HepG2 (cell line): ENCODE data around the gene KCTD6. TPM values are rescaled to one million over a fixed set of nuclear protein-coding genes. Genes with fewer than 3 reads are reported as not detected.

Experiments
- AGO1 ChIP-seq: fragments of 200-400 bp; formaldehyde crosslinking; IDR thresholded peaks from 2 replicates; pipeline ENCODE4 v1.6.1; 2017; ENCODE audit warnings: mild to moderate bottlenecking, low read depth, low read length, moderate library complexity; ENCODE audit not compliant: poor library complexity, severe bottlenecking
- ASH2L ChIP-seq: fragments of 300-600, 200-600 bp; sonication (generic); IDR thresholded peaks from 2 replicates; pipeline ENCODE4 v1.7.0; 2017; ENCODE audit warnings: low read depth, mild to moderate bottlenecking, moderate library complexity, mixed read lengths, low read length; ENCODE audit not compliant: insufficient read length
- CCDC6 ChIP-seq: sonication (generic); formaldehyde crosslinking; IDR thresholded peaks from 2 replicates; pipeline ENCODE4 v1.8.1; 2022; ENCODE audit warnings: mild to moderate bottlenecking, missing genetic modification reagents, moderate library complexity
- HNF4A ChIP-seq: sonication (generic); formaldehyde crosslinking; IDR thresholded peaks from 2 replicates; pipeline ENCODE4 v1.4.0; 2020; ENCODE audit warnings: missing genetic modification reagents
- KDM2A ChIP-seq: sonication (generic); formaldehyde crosslinking; IDR thresholded peaks from 2 replicates; pipeline ENCODE4 v1.4.0; 2020; ENCODE audit warnings: low read depth, missing genetic modification reagents, borderline replicate concordance
- SETDB1 ChIP-seq: sonication (generic); formaldehyde crosslinking; IDR thresholded peaks from 2 replicates; pipeline ENCODE4 v1.5.1; 2020; ENCODE audit warnings: missing genetic modification reagents, mild to moderate bottlenecking, borderline replicate concordance
- SKI ChIP-seq: fragments of 450-650 bp; IDR thresholded peaks from one replicate; pipeline ENCODE4 v1.6.1; 2018; ENCODE audit warnings: mild to moderate bottlenecking; ENCODE audit not compliant: partially characterized antibody
- TRIM24 ChIP-seq: sonication (generic); formaldehyde crosslinking; IDR thresholded peaks from 2 replicates; pipeline ENCODE4 v1.8.0; 2022; ENCODE audit warnings: mild to moderate bottlenecking, missing genetic modification reagents
- ZNF550 ChIP-seq: sonication (generic); formaldehyde crosslinking; IDR thresholded peaks from 2 replicates; pipeline ENCODE4 v1.4.0; 2020; ENCODE audit warnings: mild to moderate bottlenecking, missing genetic modification reagents, borderline replicate concordance
- ZNF564 ChIP-seq: sonication (generic); formaldehyde crosslinking; IDR thresholded peaks from 2 replicates; pipeline ENCODE4 v1.8.1; 2023; ENCODE audit warnings: mild to moderate bottlenecking, missing genetic modification reagents
- polyA plus RNA-seq, 8 experiments: library from polyadenylated mRNA; depleted of rRNA in 3 of 8; stranded (reverse) in 7 of 8; unstranded in 1 of 8; fragments of >200 nt; fragmentation: Illumina TruSeq in 4 of 8; extraction: Trizol in 4 of 8; gene quantifications; 2 replicates each; pipeline versions ENCODE4 v1.2.1 to v1.2.3, GENCODE V29; 2011 to 2016; ENCODE audit warnings: low read depth in 4 of 8, missing spikeins in 1 of 8, mixed read lengths in 1 of 8; ENCODE audit not compliant: insufficient read depth in 1 of 8
- total RNA-seq, 5 experiments: library from RNA; depleted of rRNA; stranded (reverse); fragments of >200 nt; fragmentation: Illumina TruSeq; extraction: Trizol; gene quantifications; 2 replicates each; pipeline ENCODE4 v1.2.3, GENCODE V29; 2016; ENCODE audit warnings: low read depth in 1 of 5
- TF ChIP-seq, protein P1 (sequence below): sonication (generic); formaldehyde crosslinking; IDR thresholded peaks from 2 replicates; pipeline ENCODE4 v1.5.0; 2020; ENCODE audit warnings: mild to moderate bottlenecking, missing genetic modification reagents
- TF ChIP-seq, protein P2 (sequence below): IDR thresholded peaks from 2 replicates; pipeline ENCODE4 v1.6.1; 2018; ENCODE audit warnings: missing genetic modification reagents, mild to moderate bottlenecking, missing compliant biosample characterization
- TF ChIP-seq, protein P3 (sequence below): sonication (generic); formaldehyde crosslinking; IDR thresholded peaks from 2 replicates; pipeline ENCODE4 v1.5.0; 2020; ENCODE audit warnings: mild to moderate bottlenecking, missing genetic modification reagents, moderate library complexity
- TF ChIP-seq, protein P4 (sequence below), 2 experiments: fragments of 450-650 bp in 1 of 2; sonication (generic) in 1 of 2; formaldehyde crosslinking in 1 of 2; IDR thresholded peaks; 2 replicates each; pipeline versions ENCODE4 v1.6.1 to v1.8.0; 2016 to 2022; ENCODE audit warnings: antibody characterized with exemption in 1 of 2, mild to moderate bottlenecking in 1 of 2, missing genetic modification reagents in 1 of 2

KCTD6 gene
- total and polyA plus RNA-seq, 2 of the 13 experiments (the other 11 are each of a cell fraction or from before 2014, with no cell fraction given): 13.4 to 14.2 TPM

DNA sequence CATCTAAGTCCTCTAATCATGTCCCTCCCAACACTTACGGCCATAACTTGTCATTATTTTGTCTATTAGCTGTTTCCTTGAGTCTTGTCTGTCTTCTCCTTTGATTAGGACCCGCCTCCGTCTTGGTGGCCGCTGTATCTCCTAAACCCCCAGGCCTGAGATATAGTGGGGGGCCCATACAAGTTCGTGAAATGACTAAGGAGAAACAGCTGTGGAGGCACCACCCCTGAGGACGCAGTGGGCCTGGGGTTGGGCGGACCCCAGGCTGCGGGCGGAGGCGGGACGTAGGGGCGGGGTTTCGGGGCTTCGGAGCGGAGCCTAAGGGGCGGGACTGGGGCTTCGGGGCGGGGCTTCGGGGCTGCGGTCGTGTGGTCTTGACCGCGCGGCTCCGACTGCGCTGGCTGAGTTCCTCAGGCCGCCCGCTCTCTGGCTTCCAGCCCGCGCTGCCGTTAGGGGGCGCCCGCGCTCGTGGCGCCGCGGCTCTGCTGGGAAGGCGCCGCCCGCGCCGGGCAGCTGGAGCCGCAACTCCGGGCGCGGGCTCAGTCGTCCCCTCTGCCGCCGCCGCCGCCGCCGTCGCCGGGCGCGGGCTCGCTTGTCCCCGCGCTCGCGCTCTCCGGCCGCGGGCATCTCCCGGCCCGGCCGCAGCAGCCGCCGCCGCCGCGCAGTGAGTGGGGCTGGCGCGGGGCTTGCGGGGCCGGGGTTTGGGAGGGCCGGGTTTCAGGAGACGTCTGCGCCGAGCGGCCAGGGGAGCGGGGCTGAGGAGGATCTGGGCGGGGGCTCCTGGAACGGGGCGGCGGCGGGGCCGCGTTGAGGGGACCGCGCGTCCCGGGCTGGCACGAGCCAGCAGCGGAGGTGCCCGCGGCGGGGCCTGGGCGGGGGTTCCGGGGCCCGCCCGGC is at the start of gene KCTD6 (continued):
- TF ChIP-seq, protein P1, sequence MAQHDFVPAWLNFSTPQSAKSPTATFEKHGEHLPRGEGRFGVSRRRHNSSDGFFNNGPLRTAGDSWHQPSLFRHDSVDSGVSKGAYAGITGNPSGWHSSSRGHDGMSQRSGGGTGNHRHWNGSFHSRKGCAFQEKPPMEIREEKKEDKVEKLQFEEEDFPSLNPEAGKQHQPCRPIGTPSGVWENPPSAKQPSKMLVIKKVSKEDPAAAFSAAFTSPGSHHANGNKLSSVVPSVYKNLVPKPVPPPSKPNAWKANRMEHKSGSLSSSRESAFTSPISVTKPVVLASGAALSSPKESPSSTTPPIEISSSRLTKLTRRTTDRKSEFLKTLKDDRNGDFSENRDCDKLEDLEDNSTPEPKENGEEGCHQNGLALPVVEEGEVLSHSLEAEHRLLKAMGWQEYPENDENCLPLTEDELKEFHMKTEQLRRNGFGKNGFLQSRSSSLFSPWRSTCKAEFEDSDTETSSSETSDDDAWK: no peak
- no peak for TF ChIP-seq HNF4A (CRISPR knock-in tag)
- TF ChIP-seq CCDC6: peak; percentile 90
- TF ChIP-seq ZNF564 (CRISPR knock-in tag): 0 out of 2 replicates have a peak, but pooled peaks have one; percentile 40
- peak; percentile 47; the same call in 1 of the 2 replicates for TF ChIP-seq KDM2A (CRISPR knock-in tag)
- no peak for TF ChIP-seq SETDB1 (CRISPR knock-in tag)
- TF ChIP-seq AGO1: no peak
- TF ChIP-seq, protein P2, sequence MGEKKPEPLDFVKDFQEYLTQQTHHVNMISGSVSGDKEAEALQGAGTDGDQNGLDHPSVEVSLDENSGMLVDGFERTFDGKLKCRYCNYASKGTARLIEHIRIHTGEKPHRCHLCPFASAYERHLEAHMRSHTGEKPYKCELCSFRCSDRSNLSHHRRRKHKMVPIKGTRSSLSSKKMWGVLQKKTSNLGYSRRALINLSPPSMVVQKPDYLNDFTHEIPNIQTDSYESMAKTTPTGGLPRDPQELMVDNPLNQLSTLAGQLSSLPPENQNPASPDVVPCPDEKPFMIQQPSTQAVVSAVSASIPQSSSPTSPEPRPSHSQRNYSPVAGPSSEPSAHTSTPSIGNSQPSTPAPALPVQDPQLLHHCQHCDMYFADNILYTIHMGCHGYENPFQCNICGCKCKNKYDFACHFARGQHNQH (CRISPR knock-in tag): peak; percentile 29; the same call in 1 of the 2 replicates
- no peak for TF ChIP-seq ZNF550 (CRISPR knock-in tag)
- TF ChIP-seq, protein P3, sequence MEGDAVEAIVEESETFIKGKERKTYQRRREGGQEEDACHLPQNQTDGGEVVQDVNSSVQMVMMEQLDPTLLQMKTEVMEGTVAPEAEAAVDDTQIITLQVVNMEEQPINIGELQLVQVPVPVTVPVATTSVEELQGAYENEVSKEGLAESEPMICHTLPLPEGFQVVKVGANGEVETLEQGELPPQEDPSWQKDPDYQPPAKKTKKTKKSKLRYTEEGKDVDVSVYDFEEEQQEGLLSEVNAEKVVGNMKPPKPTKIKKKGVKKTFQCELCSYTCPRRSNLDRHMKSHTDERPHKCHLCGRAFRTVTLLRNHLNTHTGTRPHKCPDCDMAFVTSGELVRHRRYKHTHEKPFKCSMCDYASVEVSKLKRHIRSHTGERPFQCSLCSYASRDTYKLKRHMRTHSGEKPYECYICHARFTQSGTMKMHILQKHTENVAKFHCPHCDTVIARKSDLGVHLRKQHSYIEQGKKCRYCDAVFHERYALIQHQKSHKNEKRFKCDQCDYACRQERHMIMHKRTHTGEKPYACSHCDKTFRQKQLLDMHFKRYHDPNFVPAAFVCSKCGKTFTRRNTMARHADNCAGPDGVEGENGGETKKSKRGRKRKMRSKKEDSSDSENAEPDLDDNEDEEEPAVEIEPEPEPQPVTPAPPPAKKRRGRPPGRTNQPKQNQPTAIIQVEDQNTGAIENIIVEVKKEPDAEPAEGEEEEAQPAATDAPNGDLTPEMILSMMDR: peak; percentile 82
- TF ChIP-seq, protein P4, sequence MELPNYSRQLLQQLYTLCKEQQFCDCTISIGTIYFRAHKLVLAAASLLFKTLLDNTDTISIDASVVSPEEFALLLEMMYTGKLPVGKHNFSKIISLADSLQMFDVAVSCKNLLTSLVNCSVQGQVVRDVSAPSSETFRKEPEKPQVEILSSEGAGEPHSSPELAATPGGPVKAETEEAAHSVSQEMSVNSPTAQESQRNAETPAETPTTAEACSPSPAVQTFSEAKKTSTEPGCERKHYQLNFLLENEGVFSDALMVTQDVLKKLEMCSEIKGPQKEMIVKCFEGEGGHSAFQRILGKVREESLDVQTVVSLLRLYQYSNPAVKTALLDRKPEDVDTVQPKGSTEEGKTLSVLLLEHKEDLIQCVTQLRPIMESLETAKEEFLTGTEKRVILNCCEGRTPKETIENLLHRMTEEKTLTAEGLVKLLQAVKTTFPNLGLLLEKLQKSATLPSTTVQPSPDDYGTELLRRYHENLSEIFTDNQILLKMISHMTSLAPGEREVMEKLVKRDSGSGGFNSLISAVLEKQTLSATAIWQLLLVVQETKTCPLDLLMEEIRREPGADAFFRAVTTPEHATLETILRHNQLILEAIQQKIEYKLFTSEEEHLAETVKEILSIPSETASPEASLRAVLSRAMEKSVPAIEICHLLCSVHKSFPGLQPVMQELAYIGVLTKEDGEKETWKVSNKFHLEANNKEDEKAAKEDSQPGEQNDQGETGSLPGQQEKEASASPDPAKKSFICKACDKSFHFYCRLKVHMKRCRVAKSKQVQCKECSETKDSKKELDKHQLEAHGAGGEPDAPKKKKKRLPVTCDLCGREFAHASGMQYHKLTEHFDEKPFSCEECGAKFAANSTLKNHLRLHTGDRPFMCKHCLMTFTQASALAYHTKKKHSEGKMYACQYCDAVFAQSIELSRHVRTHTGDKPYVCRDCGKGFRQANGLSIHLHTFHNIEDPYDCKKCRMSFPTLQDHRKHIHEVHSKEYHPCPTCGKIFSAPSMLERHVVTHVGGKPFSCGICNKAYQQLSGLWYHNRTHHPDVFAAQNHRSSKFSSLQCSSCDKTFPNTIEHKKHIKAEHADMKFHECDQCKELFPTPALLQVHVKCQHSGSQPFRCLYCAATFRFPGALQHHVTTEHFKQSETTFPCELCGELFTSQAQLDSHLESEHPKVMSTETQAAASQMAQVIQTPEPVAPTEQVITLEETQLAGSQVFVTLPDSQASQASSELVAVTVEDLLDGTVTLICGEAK (IDR thresholded peaks at IDR 0.05): no peak
- TF ChIP-seq, protein P4 (CRISPR knock-in tag; IDR thresholded peaks at IDR 0.05): no peak
- TF ChIP-seq ASH2L: peak; percentile 28
- TF ChIP-seq SKI: peak; percentile 70
- TF ChIP-seq TRIM24 (CRISPR knock-in tag): no peak
